Measurements from ENCODE around the gene BMP7.

Gene BMP7

GRCh38 chr20:57231951-57232428, 34.5 kb downstream of the BMP7 start:
- DNase-seq (ENCODE audit: extremely low read depth in 1 of 2, low read depth in 1 of 2): no peak

GRCh38 chr20:57231161-57231560, 35.3 kb downstream of the BMP7 start:
- no peak for DNase-seq (ENCODE audit: extremely low read depth in 1 of 2, low read depth in 1 of 2)

GRCh38 chr20:57230247-57230646, 36.2 kb downstream of the BMP7 start:
- no peak for DNase-seq (ENCODE audit: extremely low read depth in 1 of 2, low read depth in 1 of 2)

- no peak for DNase-seq (ENCODE audit: extremely low read depth in 1 of 2, low read depth in 1 of 2)
Observed at GRCh38 chr20:57229490-57229889, 37.0 kb downstream of the BMP7 start.

GRCh38 chr20:57225830-57226229, 40.6 kb downstream of the BMP7 start:
- DNase-seq (ENCODE audit: extremely low read depth in 1 of 2, low read depth in 1 of 2): no peak

- no peak for DNase-seq (ENCODE audit: extremely low read depth in 1 of 2, low read depth in 1 of 2)
Observed at GRCh38 chr20:57225197-57225733, 41.2 kb downstream of the BMP7 start.

- DNase-seq (ENCODE audit: extremely low read depth in 1 of 2, low read depth in 1 of 2): no peak
Observed at GRCh38 chr20:57224641-57225138, 41.8 kb downstream of the BMP7 start.

- DNase-seq (ENCODE audit: extremely low read depth in 1 of 2, low read depth in 1 of 2): no peak
Observed at GRCh38 chr20:57223648-57224489, 42.6 kb downstream of the BMP7 start.

GRCh38 chr20:57222631-57222950, 43.9 kb downstream of the BMP7 start:
- DNase-seq (ENCODE audit: extremely low read depth in 1 of 2, low read depth in 1 of 2): no peak

GRCh38 chr20:57221916-57222630, 44.4 kb downstream of the BMP7 start:
- no peak for DNase-seq (ENCODE audit: extremely low read depth in 1 of 2, low read depth in 1 of 2)

- DNase-seq (ENCODE audit: extremely low read depth in 1 of 2, low read depth in 1 of 2): no peak
Observed at GRCh38 chr20:57220337-57221145, 45.9 kb downstream of the BMP7 start.

- DNase-seq (ENCODE audit: extremely low read depth in 1 of 2, low read depth in 1 of 2): no peak
Observed at GRCh38 chr20:57219071-57219677, 47.3 kb downstream of the BMP7 start.

- DNase-seq (ENCODE audit: extremely low read depth in 1 of 2, low read depth in 1 of 2): no peak
Observed at GRCh38 chr20:57218489-57218888, 48.0 kb downstream of the BMP7 start.

- no peak for DNase-seq (ENCODE audit: extremely low read depth in 1 of 2, low read depth in 1 of 2)
Observed at GRCh38 chr20:57217802-57218201, 48.6 kb downstream of the BMP7 start.

GRCh38 chr20:57216669-57217068, 49.8 kb downstream of the BMP7 start:
- no peak for DNase-seq (ENCODE audit: extremely low read depth in 1 of 2, low read depth in 1 of 2)

- DNase-seq (ENCODE audit: extremely low read depth in 1 of 2, low read depth in 1 of 2): no peak
Observed at GRCh38 chr20:57215826-57216471, 50.5 kb downstream of the BMP7 start.

GRCh38 chr20:57215426-57215825, 51.0 kb downstream of the BMP7 start:
- DNase-seq (ENCODE audit: extremely low read depth in 1 of 2, low read depth in 1 of 2): no peak

GRCh38 chr20:57214948-57215347, 51.5 kb downstream of the BMP7 start:
- no peak for DNase-seq (ENCODE audit: extremely low read depth in 1 of 2, low read depth in 1 of 2)

GRCh38 chr20:57214427-57214826, 52.0 kb downstream of the BMP7 start:
- no peak for DNase-seq (ENCODE audit: extremely low read depth in 1 of 2, low read depth in 1 of 2)

GRCh38 chr20:57213924-57214323, 52.5 kb downstream of the BMP7 start:
- DNase-seq (ENCODE audit: extremely low read depth in 1 of 2, low read depth in 1 of 2): no peak

All from stimulated activated CD8-positive, alpha-beta memory T cell treated with anti-CD3 and anti-CD28 coated beads, Interleukin-7, amount 100 ng/mL, for 48 hours (primary cell).